T47D (cell line): Measurements from ENCODE around the gene SLC4A1.
"Not testable (repeated sequence)": the region's sequence is repeated elsewhere in the genome, so short reads cannot be mapped to it uniquely, and the experiment has no call there.

Experiments
- DNase-seq, 2 experiments: peaks; one replicate each; pipeline versions ENCODE4 v3.0.0 to v3.0.0-alpha.2; 2011 to 2012; ENCODE audit warnings: low read depth in 1 of 2, low spot score in 1 of 2
- JUND ChIP-seq: IDR thresholded peaks from 2 replicates; pipeline ENCODE4 v1.6.1; 2012; ENCODE audit warnings: low read depth
- in situ Hi-C: cut with HindIII; loops from 2 replicates; pipeline ENCODE4 v1.10.0; 2016; ENCODE audit warnings: low sequenced_read_pairs, low pct_unique_long_range_greater_than_20kb

SLC4A1 gene

DNA sequence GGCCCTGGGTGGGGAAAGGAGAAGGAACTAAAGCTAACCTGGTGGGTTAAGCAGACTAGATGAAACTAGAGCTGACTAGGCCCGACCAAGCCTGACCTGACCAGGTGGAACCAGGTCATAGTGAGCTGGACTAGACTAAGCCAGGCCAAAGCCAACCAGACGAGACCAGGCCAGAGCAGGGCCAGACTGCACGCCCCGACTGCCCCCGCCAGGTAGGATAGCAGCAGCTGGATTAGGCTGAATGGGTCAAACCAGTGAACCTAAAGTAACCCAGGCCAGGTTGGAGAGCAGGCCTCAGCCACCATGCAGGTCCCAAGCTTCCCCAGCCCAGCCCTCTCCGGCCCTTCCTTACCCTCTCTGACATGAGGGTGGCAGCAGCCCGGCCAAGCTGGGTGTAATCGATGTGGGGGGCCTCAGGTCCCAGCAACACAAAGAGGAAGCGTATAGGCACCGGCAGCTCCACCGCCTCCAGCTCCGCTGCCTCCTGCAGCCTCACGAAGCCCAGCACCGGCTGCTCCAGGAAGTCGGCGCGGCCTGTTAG, 9.1 kb downstream of the SLC4A1 start:
- in situ Hi-C loops, result no loop called here
- no peak for TF ChIP-seq JUND
- no peak for DNase-seq

DNA sequence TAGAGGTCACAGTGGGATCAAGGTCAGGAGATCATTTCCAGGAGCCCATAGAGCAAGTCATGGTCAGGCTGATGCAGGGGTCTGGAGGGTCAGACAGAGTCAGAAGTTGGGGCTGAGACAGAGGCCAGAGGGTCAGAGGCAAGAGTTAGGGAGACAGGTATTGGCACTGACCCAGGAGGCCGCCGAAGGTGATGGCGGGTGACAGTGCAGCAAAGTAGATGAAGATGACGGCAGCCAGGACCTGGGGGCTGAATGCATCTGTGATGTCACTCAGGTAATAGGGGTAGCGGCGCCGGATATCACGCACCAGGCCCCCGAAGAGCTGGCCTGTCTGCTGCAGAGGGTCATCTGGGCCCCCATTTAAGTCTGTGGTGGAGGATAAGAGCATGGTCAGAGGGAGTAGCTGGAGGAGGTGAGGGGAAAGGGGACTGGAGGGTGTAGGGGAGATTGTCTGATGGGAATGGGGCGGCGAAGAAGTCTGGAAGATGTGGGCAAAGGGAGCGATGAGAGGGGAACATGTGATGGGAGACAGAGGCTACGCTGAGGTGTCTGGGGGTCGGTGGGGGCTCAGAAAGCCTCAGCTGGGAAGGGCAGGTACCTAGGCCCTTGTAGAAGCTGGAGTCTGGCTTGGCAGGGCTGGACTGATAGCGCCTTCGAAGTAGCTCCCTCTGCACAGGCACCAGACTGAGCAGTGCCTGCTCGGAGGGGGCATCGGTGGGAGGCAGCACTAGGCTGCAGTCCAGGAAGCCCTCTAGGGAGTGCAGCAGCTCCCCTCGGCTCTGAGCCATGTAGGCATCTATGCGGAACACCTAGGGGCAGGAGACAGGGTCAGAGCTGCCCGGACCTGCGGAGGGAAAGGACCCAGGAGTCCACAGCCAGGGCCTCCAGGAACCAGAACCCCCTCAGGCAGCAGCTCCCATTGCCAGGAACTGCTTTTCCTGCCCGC, 9.8 kb downstream of the SLC4A1 start:
- in situ Hi-C loops, result no loop called here
- no peak for DNase-seq
- TF ChIP-seq JUND, result no peak

DNA sequence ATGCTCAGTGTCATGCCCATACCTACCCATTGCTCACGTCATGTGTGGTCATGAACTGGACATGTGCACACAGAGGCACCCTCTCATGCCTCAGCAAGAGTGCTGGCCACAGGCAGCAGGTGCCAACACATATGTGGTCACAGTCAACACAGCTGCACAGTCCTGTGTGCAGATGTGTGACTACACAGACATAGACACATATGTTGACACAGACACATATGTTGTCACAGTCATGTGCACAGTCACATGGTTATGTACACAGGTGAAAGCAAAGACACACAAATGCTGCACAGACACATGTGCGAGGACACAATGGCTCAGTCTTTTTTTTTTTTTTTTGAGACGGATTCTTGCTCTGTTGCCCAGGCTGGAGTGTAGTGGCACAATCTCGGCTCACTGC, 11.3 kb downstream of the SLC4A1 start:
- TF ChIP-seq JUND, result no peak
- no peak for DNase-seq
- in situ Hi-C loops, result no loop called here

DNA sequence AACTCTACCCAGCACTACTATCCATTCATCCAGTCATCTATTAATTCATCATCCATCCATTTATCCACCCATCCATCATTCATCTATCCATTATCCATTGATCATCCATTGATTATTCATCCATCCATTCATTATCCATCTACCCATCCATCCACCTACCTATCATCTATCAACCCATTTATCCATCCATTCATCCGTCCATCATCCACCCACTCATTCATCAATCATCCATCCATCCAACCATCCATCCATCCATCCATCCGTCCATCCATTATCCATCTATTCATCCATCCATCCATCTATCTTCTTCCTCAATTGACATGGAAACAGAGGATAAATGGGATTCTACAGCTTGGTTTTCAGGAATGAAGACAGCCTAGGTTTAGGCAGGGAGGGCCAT, 12.0 kb downstream of the SLC4A1 start:
- no peak for DNase-seq
- no peak for TF ChIP-seq JUND
- in situ Hi-C loops, result no loop called here

DNA sequence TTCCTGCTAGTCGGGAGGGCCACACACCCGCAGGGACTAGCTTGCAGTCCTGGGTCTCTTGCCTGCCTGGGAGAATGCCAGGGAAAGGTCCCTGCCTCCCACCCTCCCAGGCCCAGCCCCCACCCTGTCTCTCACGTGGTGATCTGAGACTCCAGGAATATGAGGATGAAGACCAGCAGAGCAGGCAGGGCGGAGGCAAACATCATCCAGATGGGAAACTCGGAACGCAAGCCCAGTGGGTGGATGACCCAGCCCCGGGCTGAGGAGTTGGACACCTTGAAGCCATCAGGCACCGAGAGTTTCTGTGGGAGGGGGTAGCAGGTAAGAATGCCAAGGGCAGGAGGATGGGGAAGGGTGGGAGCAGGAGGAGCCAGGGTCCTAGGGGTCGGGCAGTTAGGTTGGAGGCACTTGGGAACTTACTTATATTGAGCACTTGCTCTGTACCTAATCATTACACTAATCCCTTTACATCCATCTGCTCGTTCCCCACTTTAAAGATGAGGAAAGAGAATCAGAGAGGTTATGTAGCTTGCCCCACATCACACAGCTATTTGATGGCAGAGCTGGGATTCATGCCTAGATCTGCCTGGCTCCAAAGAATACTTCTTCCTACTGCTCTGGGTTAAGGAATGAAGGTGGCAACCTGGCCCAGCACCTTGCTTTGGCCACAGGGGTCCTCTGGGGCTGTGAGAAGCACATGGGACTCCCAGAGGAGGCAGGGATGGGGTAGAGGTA, 13.4 kb downstream of the SLC4A1 start:
- no peak for DNase-seq
- no peak for TF ChIP-seq JUND
- in situ Hi-C loops, result no loop called here

DNA sequence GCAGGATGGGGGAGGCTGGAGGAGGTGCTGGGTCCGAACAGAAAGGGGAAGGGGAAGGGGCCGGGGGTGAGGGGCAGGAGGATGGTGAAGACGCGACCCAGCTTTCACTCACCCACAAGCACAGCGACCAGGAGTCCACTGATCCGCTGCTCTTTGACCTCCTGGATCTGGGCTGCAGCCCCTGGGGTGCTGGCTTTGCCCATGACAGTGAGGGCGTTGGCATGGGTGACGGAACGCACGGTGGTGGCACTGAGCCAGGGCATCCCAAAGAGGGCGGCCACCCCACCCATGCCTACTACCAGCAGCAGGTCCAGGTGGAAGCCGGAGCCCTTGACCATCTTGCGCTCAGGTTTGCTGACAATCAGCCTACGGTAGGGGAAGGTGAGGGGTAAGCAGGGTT, 14.9 kb downstream of the SLC4A1 start:
- no peak for DNase-seq
- TF ChIP-seq JUND, result no peak
- in situ Hi-C loops, result no loop called here

DNA sequence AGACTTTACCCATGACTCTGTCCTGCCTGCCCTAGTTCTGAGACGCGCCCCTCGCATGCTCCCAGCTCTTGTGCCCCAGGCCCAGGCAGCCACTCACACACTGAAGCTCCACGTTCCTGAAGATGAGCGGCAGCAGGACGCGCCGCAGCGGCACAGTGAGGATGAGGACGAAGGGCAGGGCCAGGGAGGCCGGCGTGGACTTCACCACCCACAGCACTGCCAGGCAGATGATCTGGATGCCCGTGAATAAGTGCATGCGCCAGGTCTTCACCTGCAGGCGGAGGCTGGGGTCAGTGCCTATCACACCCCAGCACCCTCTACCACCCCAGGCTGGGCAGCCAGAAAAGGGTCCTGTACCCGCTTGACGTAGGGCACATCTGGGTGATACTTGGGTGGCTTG, 16.9 kb downstream of the SLC4A1 start:
- in situ Hi-C loops, result no loop called here
- no peak for TF ChIP-seq JUND
- no peak for DNase-seq

DNA sequence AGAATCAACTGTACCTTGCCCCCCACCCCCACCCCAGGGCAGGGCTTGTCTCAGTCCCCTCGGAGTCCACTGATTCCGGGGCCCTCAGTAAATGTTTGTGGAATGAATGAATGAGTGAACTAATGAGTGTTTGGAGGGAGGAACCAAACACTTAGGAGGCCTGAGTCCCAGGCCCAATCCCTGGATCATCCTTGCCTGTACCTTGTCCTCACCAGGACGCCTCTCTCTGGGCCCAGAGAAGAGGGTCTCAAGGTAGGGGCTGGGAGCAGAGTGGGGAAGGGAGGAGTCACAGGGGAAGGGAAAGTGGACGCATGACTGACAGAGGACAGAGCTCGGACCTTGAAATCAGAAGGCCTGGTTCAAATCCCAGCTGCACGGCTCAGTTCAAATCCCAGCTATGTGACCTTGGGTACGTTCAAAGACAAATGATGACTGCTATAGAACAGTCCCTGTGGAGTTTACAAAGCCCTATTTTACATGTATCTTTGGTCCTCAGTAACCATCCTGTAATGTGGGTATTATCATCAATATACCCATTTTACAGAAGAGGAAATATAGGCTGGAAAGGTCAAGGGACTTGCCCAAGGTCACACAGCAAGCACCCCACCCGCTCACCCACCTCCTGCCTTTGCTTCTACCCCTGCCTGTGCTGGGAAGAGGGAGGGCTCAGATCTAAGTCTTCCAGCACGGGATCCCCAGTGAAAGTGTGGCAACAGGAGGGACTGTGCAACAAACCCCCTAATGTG, 18.3 kb downstream of the SLC4A1 start:
- no peak for DNase-seq
- no peak for TF ChIP-seq JUND
- in situ Hi-C loops, result no loop called here

DNA sequence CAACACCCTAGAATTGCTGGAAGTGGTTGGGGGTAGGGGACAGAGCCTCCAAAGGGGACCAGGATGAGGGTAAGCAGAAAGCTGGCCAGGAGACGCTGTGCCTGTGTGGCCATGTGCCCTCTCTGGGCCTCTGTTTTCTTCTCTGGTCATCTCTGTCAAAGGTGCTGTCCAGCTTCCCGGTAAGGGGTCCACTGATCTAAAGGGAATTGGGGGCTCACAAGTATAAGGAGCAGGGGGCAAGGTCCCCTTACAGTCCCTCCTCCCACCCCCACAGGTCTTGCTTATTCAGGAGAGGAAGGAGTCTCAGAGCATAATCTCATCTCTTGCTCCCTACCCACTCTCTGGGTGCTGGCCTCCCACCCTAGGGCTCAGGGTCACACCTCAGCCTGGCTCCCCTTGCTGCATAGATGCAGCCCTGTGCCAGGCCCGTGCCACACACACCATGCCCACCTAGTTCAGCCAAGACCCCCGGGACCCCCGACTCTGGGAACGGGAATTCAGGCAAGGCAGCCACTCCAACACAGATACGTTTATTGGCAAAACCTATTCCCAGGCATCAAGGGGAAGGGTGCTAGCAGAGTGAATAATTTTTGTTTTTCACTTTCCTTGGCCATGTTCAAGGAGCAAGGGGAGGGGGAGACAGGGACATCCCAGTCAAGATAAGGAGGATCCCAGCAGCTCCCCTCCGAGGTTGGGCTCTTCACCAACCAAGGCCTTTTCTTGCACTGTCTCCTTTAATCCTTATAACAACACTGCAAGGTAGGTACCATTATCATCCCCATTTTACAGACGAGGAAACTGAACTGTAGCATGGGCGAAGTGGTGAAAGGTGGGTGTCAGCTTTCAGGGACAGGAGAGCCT, 19.8 kb downstream of the SLC4A1 start:
- in situ Hi-C loops, result no loop called here
- no peak for DNase-seq
- TF ChIP-seq JUND, result no peak

DNA sequence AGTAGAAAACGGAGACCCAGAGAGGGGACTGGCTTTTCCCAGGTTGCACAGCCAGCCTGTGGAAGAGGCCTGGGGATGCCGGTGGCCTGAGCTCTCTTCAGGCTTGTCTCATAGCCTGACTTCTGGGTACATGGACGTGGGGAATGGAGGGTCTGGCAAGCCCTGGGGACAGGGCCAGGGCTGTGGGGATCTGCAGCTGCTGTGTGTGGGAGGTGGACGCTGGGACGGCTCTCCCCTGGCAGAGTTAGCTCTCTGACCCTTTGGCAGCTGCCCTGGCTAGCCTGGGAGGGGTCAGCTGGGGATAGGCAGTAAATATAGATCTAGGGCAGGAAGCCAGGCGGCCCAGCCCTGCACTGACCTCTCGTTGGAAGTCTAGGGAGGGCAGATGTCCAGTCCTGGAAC, 20.5 kb downstream of the SLC4A1 start:
- no peak for TF ChIP-seq JUND
- in situ Hi-C loops, result no loop called here
- DNase-seq, result no peak

DNA sequence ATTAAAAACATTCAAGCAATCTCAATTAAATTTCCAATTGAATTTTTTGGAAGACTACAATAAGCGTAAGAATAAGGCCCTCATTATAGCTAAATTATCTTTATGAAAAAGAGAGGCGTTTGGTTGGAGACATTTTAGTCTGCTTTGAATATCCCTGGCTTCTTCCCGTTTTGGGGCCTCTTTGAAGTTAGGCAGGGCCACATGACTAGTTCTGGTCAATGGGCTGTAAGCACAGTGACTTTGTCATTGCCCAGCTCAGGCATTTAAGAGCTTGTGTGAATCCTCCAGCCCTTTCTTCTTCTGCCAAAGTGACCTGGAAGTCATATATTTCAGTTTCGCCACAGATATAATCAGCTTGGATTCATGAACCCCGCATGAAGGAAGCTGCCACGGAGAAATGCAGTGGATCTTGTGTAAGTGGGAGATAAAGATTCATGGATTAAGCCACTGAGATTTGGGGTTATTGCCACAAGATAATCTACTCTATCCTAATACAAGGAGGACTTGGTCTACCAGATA, 26.8 kb downstream of the SLC4A1 start:
- TF ChIP-seq JUND, result no peak
- in situ Hi-C loops, result no loop called here
- DNase-seq, result no peak

DNA sequence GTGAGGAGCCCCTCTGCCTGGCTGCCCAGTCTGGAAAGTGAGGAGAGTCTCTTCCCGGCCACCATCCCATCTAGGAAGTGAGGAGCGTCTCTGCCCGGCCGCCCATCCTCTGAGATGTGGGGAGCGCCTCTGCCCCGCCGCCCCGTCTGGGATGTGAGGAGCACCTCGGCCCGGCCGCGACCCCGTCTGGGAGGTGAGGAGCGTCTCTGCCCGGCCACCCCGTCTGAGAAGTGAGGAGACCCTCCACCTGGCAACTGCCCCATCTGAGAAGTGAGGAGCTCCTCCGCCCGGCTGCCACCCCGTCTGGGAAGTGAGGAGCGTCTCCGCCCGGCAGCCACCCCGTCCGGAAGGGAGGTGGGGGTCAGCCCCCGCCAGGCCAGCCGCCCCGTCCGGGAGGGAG, 30.0 kb downstream of the SLC4A1 start:
- in situ Hi-C loops, DNase-seq: not testable (repeated sequence)
